Smooth muscle cell of the brain vasculature (primary cell): Measurements from ENCODE around the gene PPM1F.

Source experiments
- DNase-seq: peaks from one replicate; pipeline ENCODE4 v3.0.0-alpha.2; 2012; ENCODE audit warnings: low read depth, low spot score

Gene PPM1F

GRCh38 chr22:21975854-21976345 is 23.3 kb upstream of the PPM1F start:
- no peak for DNase-seq

- DNase-seq = no peak
Measured at GRCh38 chr22:21975273-21975672, 22.6 kb upstream of the PPM1F start.

- DNase-seq = no peak
Measured at GRCh38 chr22:21974058-21974649, 21.5 kb upstream of the PPM1F start.

GRCh38 chr22:21972806-21973205 is 20.2 kb upstream of the PPM1F start:
- no peak for DNase-seq

GRCh38 chr22:21972293-21972779 is 19.7 kb upstream of the PPM1F start:
- DNase-seq = no peak

GRCh38 chr22:21971858-21972275 is 19.2 kb upstream of the PPM1F start:
- DNase-seq = no peak

GRCh38 chr22:21970800-21971617 is 18.4 kb upstream of the PPM1F start:
- DNase-seq = no peak

GRCh38 chr22:21970037-21970799 is 17.6 kb upstream of the PPM1F start:
- DNase-seq = no peak

GRCh38 chr22:21968452-21969129 is 15.9 kb upstream of the PPM1F start:
- DNase-seq = no peak

GRCh38 chr22:21967693-21968271 is 15.1 kb upstream of the PPM1F start:
- no peak for DNase-seq

- no peak for DNase-seq
Measured at GRCh38 chr22:21966643-21967516, 14.2 kb upstream of the PPM1F start.

GRCh38 chr22:21965762-21966288 is 13.2 kb upstream of the PPM1F start:
- no peak for DNase-seq

- no peak for DNase-seq
Measured at GRCh38 chr22:21964918-21965484, 12.4 kb upstream of the PPM1F start.

- no peak for DNase-seq
Measured at GRCh38 chr22:21964234-21964633, 11.6 kb upstream of the PPM1F start.

GRCh38 chr22:21963790-21964211 is 11.2 kb upstream of the PPM1F start:
- no peak for DNase-seq

- DNase-seq = no peak
Measured at GRCh38 chr22:21963286-21963685, 10.6 kb upstream of the PPM1F start.

GRCh38 chr22:21962655-21962949 is 10.0 kb upstream of the PPM1F start:
- no peak for DNase-seq

GRCh38 chr22:21961886-21962654 is 9.4 kb upstream of the PPM1F start:
- no peak for DNase-seq
